Activated naive CD8-positive, alpha-beta T cell treated with anti-CD3 and anti-CD28 coated beads, Interleukin-2, amount 10 ng/mL, durations not matched to agents 7 days and 5 days (primary cell): ENCODE data around the gene LNX1. TPM values are rescaled to one million over a fixed set of nuclear protein-coding genes. Genes with fewer than 3 reads are reported as not detected.
"Not testable (repeated sequence)": the region's sequence is repeated elsewhere in the genome, so short reads cannot be mapped to it uniquely, and the experiment has no call there.

Source experiments
- ATAC-seq: fragments of 150-1000 bp; cut with Tn5 transposase; one replicate; pipeline ENCODE4 v1.10.0; 2021; ENCODE audit warnings: low read depth, moderate library complexity
- POLR2A ChIA-PET: fragments of 350-600 bp; sonication (Branson Sonifier 250); formaldehyde crosslinking; loops from one replicate; lab custom pipeline; 2021; ENCODE audit warnings: antibody characterized with exemption; lab: Charles Lee
- DNase-seq: peaks from one replicate; pipeline ENCODE4 v3.0.0; 2021
- H3K27ac Mint-ChIP-seq: one replicate; pipeline ENCODE4 v1.8.0; 2022; ENCODE audit warnings: mild to moderate bottlenecking, mixed read lengths
- H3K27me3 Mint-ChIP-seq: one replicate; pipeline ENCODE4 v1.8.0; 2022; ENCODE audit warnings: mild to moderate bottlenecking, moderate library complexity, mixed read lengths
- H3K36me3 Mint-ChIP-seq: one replicate; pipeline ENCODE4 v1.8.0; 2021; ENCODE audit warnings: mild to moderate bottlenecking, mixed read lengths
- H3K4me1 Mint-ChIP-seq: one replicate; pipeline ENCODE4 v1.8.0; 2021; ENCODE audit warnings: mixed read lengths
- H3K4me3 Mint-ChIP-seq: one replicate; pipeline ENCODE4 v1.8.0; 2022; ENCODE audit warnings: mild to moderate bottlenecking, moderate library complexity, mixed read lengths
- H3K9me3 Mint-ChIP-seq: one replicate; pipeline ENCODE4 v1.8.0; 2021; ENCODE audit warnings: mixed read lengths
- total RNA-seq, 2 experiments: library from RNA; stranded (reverse); gene quantifications; one replicate each; pipeline ENCODE4 v1.2.3, GENCODE V29; 2021

The LNX1 gene
- total RNA-seq, 2 experiments from 2014 or later: not detected

GRCh38 chr4:53487766-53488165, 103.5 kb downstream of the LNX1 start:
- ATAC-seq: no peak
- no peaks in the 10 kb centered on the region for H3K4me1 Mint-ChIP-seq

GRCh38 chr4:53485658-53486040, 105.6 kb downstream of the LNX1 start:
- H3K4me1 Mint-ChIP-seq: no peaks in the 10 kb centered on the region
- ATAC-seq (no peak), DNase-seq (no peak)
- no peak overlapping the region for H3K4me3 Mint-ChIP-seq
- no peak overlapping the region for H3K27ac Mint-ChIP-seq
- no peaks in the 10 kb centered on the region for H3K36me3 Mint-ChIP-seq
- peaks cover 1% of the 10 kb centered on the region for H3K9me3 Mint-ChIP-seq
- peaks cover 28% of the 10 kb centered on the region for H3K27me3 Mint-ChIP-seq
- POLR2A ChIA-PET: no interaction called here

More at GRCh38 chr4:53487766-53488165, 103.5 kb downstream of the LNX1 start:
- H3K27me3 Mint-ChIP-seq: peaks cover 25% of the 10 kb centered on the region
- no peak overlapping the region for H3K4me3 Mint-ChIP-seq
- no peaks in the 10 kb centered on the region for H3K36me3 Mint-ChIP-seq
- H3K27ac Mint-ChIP-seq: no peak overlapping the region
- H3K9me3 Mint-ChIP-seq: peaks cover 1% of the 10 kb centered on the region
- POLR2A ChIA-PET: no interaction called here
- no peak for DNase-seq

- H3K36me3 Mint-ChIP-seq: no peaks in the 10 kb centered on the region
- peaks cover 25% of the 10 kb centered on the region for H3K27me3 Mint-ChIP-seq
- POLR2A ChIA-PET: no interaction called here
- peaks cover 1% of the 10 kb centered on the region for H3K9me3 Mint-ChIP-seq
- ATAC-seq (no peak), DNase-seq (no peak)
- no peaks in the 10 kb centered on the region for H3K4me1 Mint-ChIP-seq
- H3K4me3 Mint-ChIP-seq: no peak overlapping the region
- no peak overlapping the region for H3K27ac Mint-ChIP-seq
These were observed 106.2 kb downstream of the LNX1 start for GRCh38 chr4:53484911-53485657.

- ATAC-seq: no peak
- POLR2A ChIA-PET: no interaction called here
- peaks cover 22% of the 10 kb centered on the region for H3K27me3 Mint-ChIP-seq
- H3K36me3 Mint-ChIP-seq: no peaks in the 10 kb centered on the region
- DNase-seq: no peak
- H3K4me3 Mint-ChIP-seq: no peak overlapping the region
- no peak overlapping the region for H3K27ac Mint-ChIP-seq
- no peaks in the 10 kb centered on the region for H3K4me1 Mint-ChIP-seq
- H3K9me3 Mint-ChIP-seq: peaks cover 1% of the 10 kb centered on the region
These were observed 108.0 kb downstream of the LNX1 start for GRCh38 chr4:53483250-53483649.

GRCh38 chr4:53481586-53481985, 109.7 kb downstream of the LNX1 start:
- Mint-ChIP-seq H3K27me3 (peaks cover 17% of the 10 kb centered on the region), H3K9me3 (peaks cover 1% of the 10 kb centered on the region), H3K36me3 (no peaks in the 10 kb centered on the region), H3K4me1 (no peaks in the 10 kb centered on the region), H3K27ac (no peak overlapping the region), H3K4me3 (no peak overlapping the region)
- DNase-seq: no peak
- ATAC-seq: no peak
- POLR2A ChIA-PET: no interaction called here

GRCh38 chr4:53480909-53481308, 110.4 kb downstream of the LNX1 start:
- H3K27me3 Mint-ChIP-seq: peaks cover 17% of the 10 kb centered on the region
- DNase-seq: no peak

GRCh38 chr4:53479736-53480525, 111.4 kb downstream of the LNX1 start:
- Mint-ChIP-seq H3K9me3 (peaks cover 1% of the 10 kb centered on the region), H3K4me3 (no peak overlapping the region), H3K4me1 (no peaks in the 10 kb centered on the region), H3K36me3 (no peaks in the 10 kb centered on the region), H3K27ac (no peak overlapping the region), H3K27me3 (peaks cover 17% of the 10 kb centered on the region)
- POLR2A ChIA-PET: no interaction called here
- ATAC-seq (no peak), DNase-seq (no peak)

More at GRCh38 chr4:53480909-53481308, 110.4 kb downstream of the LNX1 start:
- peaks cover 1% of the 10 kb centered on the region for H3K9me3 Mint-ChIP-seq
- no peaks in the 10 kb centered on the region for H3K4me1 Mint-ChIP-seq
- POLR2A ChIA-PET: no interaction called here
- no peaks in the 10 kb centered on the region for H3K36me3 Mint-ChIP-seq
- ATAC-seq: no peak
- no peak overlapping the region for H3K27ac Mint-ChIP-seq
- no peak overlapping the region for H3K4me3 Mint-ChIP-seq

- POLR2A ChIA-PET: no interaction called here
- Mint-ChIP-seq H3K4me1 (no peaks in the 10 kb centered on the region), H3K27me3 (peaks cover 17% of the 10 kb centered on the region), H3K9me3 (peaks cover 1% of the 10 kb centered on the region), H3K27ac (no peak overlapping the region), H3K4me3 (no peak overlapping the region), H3K36me3 (no peaks in the 10 kb centered on the region)
- DNase-seq (no peak), ATAC-seq (no peak)
These were observed 112.4 kb downstream of the LNX1 start for GRCh38 chr4:53478671-53479456.

GRCh38 chr4:53477636-53478035, 113.7 kb downstream of the LNX1 start:
- H3K27ac Mint-ChIP-seq: no peak overlapping the region
- peaks cover 17% of the 10 kb centered on the region for H3K27me3 Mint-ChIP-seq
- POLR2A ChIA-PET: no interaction called here
- H3K9me3 Mint-ChIP-seq: peaks cover 1% of the 10 kb centered on the region
- no peak overlapping the region for H3K4me3 Mint-ChIP-seq
- ATAC-seq (no peak), DNase-seq (no peak)
- no peaks in the 10 kb centered on the region for H3K36me3 Mint-ChIP-seq
- H3K4me1 Mint-ChIP-seq: no peaks in the 10 kb centered on the region

GRCh38 chr4:53477038-53477565, 114.2 kb downstream of the LNX1 start:
- no peak overlapping the region for H3K4me3 Mint-ChIP-seq
- H3K9me3 Mint-ChIP-seq: peaks cover 2% of the 10 kb centered on the region
- no peaks in the 10 kb centered on the region for H3K4me1 Mint-ChIP-seq
- peaks cover 15% of the 10 kb centered on the region for H3K27me3 Mint-ChIP-seq
- H3K36me3 Mint-ChIP-seq: no peaks in the 10 kb centered on the region
- no peak for DNase-seq
- ATAC-seq: no peak
- no peak overlapping the region for H3K27ac Mint-ChIP-seq
- POLR2A ChIA-PET: no interaction called here

GRCh38 chr4:53476232-53477037, 114.9 kb downstream of the LNX1 start:
- no peaks in the 10 kb centered on the region for H3K4me1 Mint-ChIP-seq
- ATAC-seq: no peak
- no peak for DNase-seq
- peaks cover 14% of the 10 kb centered on the region for H3K27me3 Mint-ChIP-seq
- H3K4me3 Mint-ChIP-seq: no peak overlapping the region
- POLR2A ChIA-PET: no interaction called here
- H3K36me3 Mint-ChIP-seq: no peaks in the 10 kb centered on the region
- H3K9me3 Mint-ChIP-seq: peaks cover 2% of the 10 kb centered on the region
- no peak overlapping the region for H3K27ac Mint-ChIP-seq

GRCh38 chr4:53466576-53466975, 124.7 kb downstream of the LNX1 start:
- H3K4me1 Mint-ChIP-seq, DNase-seq, H3K9me3 Mint-ChIP-seq, H3K4me3 Mint-ChIP-seq, H3K27me3 Mint-ChIP-seq, H3K27ac Mint-ChIP-seq, H3K36me3 Mint-ChIP-seq, POLR2A ChIA-PET, ATAC-seq: not testable (repeated sequence)
